Stimulated activated CD4-positive, alpha-beta T cell treated with anti-CD3 and anti-CD28 coated beads, TNF-alpha, amount 100 ng/mL, for 1 hour (primary cell): ENCODE results near the gene SSR3.
"Not testable (repeated sequence)": the region's sequence is repeated elsewhere in the genome, so short reads cannot be mapped to it uniquely, and the experiment has no call there.

Experiments used
- DNase-seq, 3 donors: peaks; one replicate each; pipeline ENCODE4 v3.0.0-alpha.2; 2020; ENCODE audit warnings: low read depth in 3 of 3, low spot score in 1 of 3

SSR3 gene

DNA sequence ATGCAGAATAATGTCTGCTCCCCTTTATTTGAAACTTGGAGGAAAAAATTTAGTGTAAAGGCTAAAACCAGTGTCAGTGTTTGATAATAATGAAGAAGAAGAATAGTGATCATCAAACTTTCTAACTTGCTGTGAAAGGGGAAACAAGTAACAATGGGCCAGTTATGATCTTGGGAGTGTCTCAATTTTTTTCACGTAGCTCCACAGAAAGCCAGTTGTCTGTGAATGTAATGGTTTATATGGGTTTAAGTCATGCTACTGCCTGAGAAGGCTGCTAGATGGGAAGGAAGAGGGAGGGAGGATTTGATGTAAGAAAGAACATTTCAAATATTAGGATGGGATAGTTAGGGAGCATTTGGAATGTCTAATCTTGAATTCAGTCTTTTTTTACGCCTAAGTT, 21.1 kb upstream of the SSR3 start:
- DNase-seq = no peak

DNA sequence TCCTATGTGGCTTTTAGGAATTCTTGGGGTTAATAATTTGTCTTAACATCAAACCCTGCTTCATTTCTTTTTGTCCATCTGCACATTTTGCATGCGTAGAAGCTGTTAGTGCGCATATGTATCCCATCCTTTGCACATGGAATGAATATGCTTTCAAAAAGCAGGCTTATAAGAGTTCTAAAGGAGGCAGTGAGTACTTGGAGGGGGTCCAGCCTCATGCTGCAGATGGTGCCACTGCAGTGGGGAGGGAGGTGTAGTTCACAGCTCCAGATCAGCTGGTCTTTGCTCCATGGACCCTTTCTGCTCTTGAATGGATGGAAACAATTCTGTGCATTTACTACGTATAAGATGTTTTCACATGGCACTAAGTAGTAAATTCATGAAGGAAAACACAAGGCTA, 20.7 kb upstream of the SSR3 start:
- no peak for DNase-seq

DNA sequence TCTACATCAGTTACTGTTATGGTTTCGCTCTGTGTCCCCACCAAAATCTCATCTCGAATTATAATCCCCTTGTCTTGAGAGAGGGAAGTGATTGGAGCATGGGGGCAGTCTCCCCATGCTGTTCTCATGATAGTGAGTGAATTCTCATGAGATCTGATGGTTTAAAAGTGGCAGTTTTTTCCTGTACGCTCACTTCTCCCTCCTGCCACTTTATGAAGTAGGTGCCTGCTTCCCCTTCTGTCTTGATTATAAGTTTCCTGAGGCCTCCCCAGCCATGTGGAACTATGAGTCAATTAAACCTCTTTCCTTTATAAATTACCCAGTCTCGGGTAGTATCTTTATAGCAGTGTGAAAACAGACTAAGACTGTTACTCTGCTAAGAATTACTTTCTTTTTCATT, 15.0 kb upstream of the SSR3 start:
- DNase-seq = not testable (repeated sequence)

DNA sequence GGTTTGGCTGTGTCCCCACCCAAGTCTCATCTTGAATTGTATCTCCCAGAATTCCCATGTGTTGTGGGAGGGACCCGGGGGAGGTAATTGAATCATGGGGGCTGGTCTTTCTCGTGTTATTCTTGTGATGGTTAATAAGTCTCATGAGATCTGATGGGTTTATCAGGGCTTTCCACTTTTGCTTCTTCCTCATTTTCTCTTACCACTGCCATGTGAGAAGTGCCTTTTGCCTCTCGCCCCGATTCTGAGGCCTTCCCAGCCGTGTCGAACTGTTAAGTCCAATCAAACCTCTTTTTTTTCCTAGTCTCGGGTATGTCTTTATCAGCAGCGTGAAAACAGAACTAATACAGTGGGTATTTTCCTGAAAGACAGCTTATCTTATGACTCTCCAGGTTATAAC, 14.1 kb upstream of the SSR3 start:
- not testable (repeated sequence) for DNase-seq

DNA sequence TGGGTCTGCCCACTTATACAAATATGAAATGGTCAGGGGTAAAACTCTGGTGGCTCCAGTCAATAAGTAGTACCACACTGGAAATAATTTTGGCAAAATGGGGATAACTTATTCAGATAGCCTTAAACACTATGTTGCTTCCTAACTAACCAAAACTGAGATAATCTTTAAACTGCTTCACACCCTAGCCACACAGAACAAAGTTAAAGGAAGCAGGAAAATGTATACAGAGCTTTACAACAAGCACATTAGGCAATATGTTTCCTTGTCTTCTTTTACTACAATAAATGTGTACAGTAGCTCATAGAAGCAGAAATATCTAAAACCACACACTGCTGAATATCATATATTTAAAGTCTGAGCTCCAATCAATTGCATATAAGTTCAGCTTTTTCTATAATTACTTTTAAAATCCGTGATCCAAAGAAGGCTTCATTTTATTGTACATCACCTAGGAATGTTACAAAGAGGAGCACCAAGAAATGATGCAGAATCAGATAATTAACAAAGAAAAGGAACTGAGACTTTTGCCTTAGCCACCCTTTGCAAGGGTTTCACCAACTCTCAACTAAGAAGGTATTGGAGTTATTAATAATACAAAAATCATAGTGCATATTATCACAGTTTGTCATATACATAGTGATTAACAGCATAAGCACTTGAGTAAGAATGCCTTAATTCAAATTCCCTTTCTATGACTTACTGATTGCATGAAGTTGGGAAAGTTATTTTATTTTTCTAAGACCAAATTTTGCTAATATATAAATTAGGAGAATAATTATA, 9.2 kb upstream of the SSR3 start:
- DNase-seq = no peak

DNA sequence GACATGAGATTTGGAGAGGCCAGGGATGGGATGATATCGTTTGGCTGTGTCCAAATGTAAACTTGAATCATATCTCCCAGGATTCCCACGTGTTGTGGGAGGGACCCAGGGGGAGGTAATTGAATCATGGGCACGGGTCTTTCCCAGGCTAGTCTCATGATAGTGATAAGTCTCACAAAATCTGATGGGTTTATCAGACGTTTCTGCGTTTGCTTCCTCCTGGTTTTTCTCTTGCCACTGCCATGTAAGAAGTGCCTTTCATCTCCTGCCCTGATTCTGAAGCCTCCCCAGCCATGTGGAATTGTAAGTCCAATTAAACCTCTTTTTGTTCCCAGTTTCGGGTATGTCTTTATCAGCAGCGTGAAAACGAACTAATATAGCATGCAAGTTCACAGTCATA, 7.6 kb upstream of the SSR3 start:
- not testable (repeated sequence) for DNase-seq

DNA sequence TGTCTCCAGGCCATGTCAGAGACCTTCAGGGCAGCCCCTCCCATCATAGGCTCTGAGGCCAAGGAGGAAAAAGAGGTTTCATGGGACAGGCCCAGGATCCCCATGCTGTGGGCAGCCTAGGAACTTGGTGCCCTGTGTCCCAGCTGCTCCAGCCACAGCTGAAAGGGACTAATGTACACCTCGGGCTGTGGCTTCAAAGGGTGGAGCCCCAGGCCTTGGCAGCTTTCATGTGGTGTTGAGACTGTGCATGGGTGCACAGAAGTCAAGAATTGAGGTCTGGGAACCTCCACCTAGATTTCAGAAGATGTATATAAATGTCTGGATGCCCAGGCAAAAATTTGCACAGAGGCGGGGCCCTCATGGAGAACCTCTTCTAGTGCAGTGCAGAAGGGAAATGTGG, 6.6 kb upstream of the SSR3 start:
- no peak for DNase-seq

DNA sequence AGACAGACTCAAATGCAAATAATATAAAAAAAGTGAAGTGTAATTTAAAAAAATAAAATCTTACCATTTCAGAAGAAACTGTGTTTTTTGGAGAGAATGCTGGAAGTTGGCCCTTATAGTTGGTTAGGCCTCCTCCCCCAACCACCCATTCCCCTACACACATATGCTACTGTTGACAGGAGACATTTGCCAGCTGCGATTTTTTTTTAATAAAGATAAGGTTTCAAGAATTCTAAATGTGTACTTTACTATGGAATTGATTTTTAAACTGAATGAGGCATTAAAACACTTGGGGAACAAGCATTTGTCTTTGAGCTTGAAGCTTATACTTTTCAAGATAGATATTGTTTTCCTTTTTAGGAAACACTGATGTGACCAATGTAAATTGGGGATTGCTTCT, 4.4 kb upstream of the SSR3 start:
- DNase-seq = no peak

DNA sequence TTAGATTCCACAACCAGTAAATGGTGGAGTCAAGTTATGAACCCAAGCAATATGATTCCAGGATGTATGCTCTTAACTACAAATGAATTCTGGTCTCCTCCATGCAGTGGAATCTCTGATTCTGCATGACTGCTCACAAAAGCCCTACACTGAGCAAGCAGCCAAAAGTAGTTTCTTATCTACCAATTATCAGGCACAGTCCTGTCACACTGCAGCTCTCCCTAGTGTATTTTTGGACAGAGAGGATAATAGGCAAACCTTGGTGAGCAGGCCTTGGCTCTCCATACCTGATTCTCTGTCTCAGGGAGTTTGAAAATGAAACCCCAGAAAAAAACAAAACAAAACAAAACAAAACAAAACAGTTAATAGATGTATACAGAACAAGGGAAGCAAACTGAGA, 3.5 kb upstream of the SSR3 start:
- no peak for DNase-seq

DNA sequence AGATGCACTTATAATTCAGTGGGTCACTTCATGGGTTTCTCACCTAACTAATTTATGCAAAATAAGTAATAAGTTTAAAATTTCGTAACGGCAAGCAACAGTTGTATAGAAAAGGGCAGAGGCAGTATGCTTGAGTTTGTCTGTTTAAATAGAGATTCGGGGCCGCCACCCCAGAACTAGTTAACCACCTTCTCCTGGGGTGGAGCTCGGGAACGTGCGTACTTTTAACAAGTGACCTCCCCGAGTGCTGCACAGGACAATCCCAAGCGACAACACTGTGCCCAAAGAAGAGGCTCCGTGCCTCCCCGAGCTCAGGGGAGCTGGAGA, 439 bp downstream of the SSR3 start:
- no peak for DNase-seq

DNA sequence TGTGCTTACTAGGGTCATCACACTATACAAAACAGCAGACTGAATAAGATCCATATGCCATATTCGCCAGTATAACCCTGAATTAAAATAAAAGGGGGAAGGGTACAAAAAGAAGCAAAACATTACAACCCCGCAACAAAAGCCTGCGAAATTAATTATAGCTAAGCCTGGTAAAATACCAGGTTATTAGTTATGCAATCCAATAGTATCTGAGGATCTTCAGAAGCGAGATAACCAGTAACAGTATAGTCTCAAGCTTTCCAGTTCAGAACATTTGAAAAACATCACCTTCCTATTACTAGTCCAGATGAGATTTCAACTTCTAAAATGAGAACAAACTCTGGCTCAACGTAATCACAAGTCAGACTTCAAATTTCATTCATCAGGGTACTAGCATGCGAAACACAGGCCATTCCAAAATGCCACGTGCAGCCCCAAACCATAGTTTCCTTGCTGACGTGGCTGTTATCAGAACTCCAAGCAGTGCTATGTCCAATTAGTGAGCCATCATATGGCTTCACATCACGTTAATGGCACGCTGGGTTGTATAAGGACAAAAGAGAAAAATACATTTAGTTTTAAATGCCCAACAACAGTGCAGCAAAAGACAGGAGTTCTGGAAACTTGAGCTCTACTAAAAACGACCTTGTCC, 1.1 kb downstream of the SSR3 start:
- no peak for DNase-seq

DNA sequence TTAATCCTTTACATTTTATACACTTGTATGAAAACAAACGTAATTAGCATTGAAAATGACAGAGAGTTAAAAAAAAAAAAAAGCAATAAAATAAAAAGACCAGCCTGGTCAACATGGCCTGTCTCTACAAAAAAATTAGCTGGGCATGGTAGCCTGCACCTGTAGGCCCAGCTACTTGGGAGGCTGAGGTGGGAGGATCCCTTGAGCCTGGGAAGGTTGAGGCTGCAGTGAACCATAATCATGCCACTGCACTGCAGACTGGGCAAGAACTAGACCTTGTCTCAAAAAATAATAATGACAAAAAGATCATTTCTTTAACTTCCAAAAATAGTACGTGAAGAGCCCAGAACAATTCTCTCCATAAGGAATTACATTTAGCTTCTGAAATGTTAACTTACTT, 1.9 kb downstream of the SSR3 start:
- no peak for DNase-seq

DNA sequence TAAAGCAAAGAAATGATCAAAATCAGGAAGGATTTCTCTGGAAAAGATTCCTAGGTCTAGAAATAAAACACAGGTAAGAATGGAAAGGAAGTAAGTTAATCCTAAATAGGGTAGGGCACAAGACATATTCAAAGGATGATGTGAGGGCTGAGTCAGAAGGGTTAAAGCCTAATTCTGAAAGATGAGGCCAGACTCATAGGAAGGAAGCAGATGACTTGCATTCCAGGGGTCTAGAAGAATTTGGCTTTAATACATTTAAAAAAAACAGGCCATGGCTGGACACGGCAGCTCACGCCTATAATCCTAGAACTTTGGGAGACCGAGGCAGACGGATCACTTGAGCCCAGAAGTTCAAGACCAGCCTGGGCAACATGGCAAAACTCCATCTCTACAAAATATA, 3.2 kb downstream of the SSR3 start:
- DNase-seq = no peak

DNA sequence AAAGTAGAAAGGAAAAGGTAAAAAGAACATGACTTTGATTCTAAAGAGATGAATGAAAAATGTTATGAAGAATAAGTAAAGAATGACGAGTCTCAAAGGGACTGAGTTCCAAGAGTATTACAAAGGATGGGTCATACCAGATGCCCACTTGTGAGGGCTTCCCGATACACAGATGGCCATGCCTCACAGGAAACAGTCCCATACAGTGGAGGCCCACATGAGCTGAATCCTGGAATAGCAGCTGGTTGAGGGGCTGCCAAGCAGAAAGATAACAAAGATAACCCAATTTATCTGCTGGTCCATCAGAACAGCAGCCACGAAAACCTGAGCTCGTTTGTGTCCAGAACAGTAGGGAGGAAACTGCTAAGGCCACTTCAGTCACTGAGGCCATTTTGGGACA, 3.7 kb downstream of the SSR3 start:
- no peak for DNase-seq

DNA sequence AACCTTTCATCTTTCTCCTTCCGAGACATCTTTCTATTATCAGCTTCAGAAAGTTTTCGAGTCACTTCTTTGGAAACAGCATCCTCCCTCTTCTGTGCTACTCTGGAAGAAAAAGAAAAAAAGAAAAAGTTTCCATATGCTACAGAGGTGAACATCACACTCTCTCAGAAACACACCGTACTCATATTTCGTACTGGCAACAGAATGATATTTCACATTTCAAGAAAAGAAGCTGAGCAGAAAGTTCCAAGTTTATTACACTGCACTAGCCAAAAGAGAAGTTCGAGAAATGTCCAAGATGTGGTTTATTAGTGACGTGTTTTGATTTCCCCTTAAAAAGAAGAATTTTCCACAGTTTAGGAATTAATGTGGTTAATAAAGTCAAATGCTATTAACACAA, 6.0 kb downstream of the SSR3 start:
- DNase-seq = no peak

DNA sequence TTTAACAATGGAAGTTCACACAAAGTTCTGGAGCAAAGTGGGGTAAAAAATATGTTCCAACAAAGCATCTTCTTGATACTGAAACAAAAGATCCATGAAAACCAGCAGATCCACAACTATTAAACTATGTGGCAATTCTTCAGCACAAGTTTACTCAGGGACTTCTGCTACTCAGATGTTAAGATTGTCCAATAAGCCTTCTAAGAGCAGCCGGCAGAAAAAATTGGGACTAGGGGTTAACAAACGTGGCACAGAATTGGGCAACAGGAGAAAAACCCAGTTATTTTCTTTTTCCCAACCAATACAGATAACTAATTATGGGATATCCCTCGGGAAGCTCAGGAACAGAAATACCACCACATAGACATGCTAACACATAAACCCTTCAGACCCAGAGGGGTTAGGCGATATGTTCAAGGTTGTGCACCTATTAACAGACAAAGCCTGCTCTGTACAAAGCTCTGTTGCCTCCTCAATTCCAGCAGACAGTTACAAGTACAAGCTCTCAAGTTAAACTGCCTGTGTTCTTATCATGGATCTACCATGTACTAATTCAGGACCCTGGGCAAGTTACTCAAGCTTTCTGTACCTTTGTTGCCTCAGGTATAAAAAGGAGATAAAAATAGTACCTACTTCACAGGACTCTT, 6.8 kb downstream of the SSR3 start:
- no peak for DNase-seq

DNA sequence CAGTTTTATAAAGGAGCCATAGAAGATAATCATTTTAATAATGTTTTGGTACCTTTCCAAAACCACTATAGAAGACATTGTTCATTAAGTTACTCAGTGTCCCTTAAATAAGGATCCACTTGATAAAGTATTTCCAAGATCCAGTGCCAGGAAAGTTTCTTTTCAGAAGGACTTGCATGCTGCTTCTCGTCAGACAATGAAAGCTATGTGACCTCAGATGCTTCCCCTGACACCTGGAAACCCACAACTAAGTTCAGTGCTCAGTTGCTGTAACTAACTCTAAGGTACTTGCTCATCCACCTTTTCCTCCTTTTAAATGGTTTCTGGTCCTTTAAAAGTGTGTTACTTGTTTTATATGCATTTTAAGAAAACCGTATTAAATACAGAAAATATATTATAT, 7.3 kb downstream of the SSR3 start:
- DNase-seq = no peak

DNA sequence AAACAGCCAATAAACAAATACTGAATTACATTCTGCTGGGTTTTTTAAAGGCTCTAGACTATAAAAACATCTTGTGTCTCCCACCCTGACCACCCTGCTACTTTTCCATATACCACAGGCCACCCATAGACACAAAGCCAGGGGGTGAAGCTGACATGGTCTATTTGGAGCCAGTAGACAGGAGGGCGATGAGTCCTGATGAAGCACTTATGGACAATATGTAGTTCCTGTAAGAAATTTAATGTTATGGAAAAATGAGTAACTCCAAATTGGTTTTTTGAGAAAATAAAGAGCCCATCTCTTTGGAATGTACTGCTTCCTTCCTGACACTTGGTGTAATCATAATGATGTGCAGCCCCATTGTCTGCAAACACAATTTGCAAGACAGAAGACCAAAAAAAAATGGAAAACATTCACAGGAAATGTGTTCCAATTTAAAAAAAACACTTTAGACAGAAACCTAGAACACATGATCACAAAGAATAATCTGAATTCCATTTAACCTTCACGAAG, 11.8 kb downstream of the SSR3 start:
- no peak for DNase-seq

DNA sequence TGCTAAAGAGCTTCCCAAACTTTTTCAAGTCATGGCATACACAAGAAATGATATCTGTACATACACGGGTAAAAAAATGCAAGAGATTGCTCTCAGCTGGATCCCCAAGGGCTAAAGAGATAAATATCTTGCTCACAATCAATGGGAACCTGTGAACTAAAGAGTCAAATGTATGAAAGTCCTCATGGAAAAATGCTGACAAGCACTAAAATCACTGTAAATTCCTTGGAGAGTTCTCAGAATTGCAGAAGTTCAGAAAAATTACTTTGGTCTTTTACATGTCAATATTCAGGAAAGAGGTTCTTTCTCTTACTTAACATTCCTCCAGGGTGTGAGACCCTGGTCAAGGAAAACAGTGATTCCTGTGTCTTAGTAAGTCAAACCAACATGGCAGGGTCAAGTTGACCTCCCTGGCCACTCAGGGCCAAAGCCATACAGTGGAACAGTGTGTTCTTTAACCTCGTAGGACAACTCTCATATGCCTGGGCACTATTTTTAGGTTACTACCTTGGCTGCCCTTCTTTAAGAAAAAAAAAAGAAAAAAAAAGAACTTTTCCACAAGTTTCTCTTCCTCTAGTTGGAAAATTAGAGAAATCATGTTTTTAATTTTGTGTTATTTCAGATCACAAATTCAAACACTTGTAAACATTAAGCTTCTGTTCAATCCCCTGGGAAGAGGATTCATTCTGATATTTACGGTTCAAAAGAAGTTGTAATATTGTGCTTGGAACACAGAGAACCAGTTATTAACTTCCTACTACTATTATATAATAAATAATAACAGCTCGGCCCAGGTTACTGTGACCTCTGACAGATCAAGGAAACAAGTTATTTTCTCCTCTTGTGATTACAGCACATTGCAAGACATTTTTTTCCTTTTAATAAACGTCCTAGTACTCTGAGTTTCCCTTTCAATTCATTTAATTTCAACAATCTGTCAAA, 12.5 kb downstream of the SSR3 start:
- no peak for DNase-seq

DNA sequence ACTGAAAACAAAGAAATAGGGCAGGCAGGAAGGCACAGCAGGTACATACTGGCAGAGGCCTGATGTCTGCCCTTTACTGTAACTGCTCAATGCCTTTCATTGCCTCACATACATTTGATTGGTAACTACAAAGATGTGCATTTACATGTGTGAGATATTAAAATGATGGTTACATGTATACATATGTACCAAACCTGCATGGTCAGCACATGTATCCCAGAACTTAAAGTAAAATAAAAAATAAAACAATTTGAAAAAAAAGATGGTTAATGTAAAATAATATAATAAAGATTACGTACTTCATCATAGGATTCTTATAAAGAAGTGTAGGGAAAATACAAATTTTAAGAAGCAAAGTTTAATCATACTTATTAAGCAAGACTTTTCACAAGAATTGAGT, 15.1 kb downstream of the SSR3 start:
- no peak for DNase-seq

DNA sequence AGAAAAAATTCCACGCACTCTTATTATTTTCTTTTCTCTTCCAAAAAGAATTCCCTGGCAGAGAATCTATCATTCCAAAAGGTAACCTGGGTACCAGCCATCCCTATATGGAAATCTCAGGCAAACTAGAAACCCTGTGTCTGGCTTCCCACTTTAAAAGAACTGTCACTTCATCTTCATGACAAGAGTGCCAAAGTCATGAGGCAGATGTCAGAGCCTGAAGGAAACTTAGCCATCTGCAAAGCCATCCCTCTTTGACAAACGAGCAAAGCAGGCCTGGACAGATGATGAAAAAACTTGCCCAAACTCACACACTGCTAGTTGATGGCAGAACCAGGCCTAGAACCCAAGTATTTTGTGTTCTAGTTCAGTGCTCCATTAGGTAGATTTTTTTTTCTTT, 15.9 kb downstream of the SSR3 start:
- no peak for DNase-seq
